MM.1S (cell line): ENCODE measurements around the gene DIP2C.

Experiments used
- EZH2 ChIP-seq: fragments of 300-600 bp; sonication (generic); optimal IDR thresholded peaks from 2 replicates; pipeline ENCODE3; 2017; ENCODE audit warnings: low read depth, mild to moderate bottlenecking, antibody characterized with exemption, low read length, mixed read lengths
- TF ChIP-seq, protein P1 (sequence below): fragments of 300-600 bp; sonication (generic); IDR thresholded peaks from 2 replicates; pipeline ENCODE4 v1.5.1; 2016; ENCODE audit warnings: antibody characterized with exemption, low read length, mixed read lengths

DNA sequence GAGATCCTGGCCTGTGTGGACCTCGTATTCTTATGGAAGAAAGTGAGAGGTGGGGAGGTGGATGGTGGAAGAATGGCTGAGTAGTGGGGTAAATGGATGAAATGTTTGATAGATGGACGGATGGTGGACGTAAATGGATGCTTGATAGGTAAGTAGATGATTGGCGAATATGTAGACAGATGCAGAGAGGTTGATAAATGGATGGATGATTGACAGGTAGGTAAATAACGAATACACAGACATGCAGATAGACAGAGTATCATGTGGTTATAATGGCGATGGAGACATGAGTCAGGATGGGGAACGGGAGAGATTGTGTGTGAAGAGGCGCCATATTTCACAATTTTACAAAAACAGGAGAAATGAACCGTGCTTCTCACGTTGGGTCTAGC lies 219.5 kb downstream of the DIP2C start:
- TF ChIP-seq, protein P1, sequence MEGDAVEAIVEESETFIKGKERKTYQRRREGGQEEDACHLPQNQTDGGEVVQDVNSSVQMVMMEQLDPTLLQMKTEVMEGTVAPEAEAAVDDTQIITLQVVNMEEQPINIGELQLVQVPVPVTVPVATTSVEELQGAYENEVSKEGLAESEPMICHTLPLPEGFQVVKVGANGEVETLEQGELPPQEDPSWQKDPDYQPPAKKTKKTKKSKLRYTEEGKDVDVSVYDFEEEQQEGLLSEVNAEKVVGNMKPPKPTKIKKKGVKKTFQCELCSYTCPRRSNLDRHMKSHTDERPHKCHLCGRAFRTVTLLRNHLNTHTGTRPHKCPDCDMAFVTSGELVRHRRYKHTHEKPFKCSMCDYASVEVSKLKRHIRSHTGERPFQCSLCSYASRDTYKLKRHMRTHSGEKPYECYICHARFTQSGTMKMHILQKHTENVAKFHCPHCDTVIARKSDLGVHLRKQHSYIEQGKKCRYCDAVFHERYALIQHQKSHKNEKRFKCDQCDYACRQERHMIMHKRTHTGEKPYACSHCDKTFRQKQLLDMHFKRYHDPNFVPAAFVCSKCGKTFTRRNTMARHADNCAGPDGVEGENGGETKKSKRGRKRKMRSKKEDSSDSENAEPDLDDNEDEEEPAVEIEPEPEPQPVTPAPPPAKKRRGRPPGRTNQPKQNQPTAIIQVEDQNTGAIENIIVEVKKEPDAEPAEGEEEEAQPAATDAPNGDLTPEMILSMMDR, result no peak
- no peak for TF ChIP-seq EZH2
